ENCODE measurements around the gene EIF4G1. TPM values are rescaled to one million over a fixed set of nuclear protein-coding genes. Genes with fewer than 3 reads are reported as not detected.
A peak's percentile ranks its signal among the peaks of the same experiment; 100 is the strongest.

Gene EIF4G1
- total RNA-seq, 1 donor from 2014 or later, result 371 TPM

DNA sequence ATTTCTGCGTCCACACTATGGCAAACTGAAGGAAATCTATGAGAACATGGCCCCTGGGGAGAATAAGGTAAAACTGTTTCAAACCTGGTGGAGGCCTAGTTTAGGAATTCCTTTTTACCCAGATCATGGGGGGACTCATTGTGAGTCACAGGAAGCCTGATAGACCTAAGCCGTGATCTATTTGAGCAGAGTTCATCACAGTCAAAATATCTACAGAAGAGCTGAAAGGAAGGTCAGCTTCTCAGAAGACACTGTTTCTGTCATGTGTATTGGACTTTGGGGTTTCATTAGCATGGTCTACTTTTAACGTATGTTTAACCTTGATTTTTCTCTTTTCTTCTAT lies 14.1 kb upstream of the EIF4G1 start:
- DNase-seq (ENCODE audit: low read depth), result no peak

DNA sequence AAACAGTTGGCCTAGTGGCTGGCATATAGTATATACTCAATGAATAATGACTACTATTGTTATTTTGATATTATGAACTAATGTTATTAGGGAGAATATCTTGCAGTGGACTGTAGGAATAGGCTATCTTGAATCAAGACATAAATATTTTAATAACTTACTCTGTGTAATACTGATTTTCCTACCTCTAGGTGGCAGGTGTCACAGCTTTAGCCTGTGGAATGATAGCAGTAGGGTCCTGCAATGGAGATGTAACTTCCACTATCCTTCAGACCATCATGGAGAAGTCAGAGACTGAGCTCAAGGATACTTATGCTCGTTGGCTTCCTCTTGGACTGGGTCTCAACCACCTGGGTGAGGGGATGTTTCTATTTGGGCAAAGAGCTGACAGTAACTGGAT lies 8.8 kb upstream of the EIF4G1 start:
- no peak for DNase-seq (ENCODE audit: low read depth)

DNA sequence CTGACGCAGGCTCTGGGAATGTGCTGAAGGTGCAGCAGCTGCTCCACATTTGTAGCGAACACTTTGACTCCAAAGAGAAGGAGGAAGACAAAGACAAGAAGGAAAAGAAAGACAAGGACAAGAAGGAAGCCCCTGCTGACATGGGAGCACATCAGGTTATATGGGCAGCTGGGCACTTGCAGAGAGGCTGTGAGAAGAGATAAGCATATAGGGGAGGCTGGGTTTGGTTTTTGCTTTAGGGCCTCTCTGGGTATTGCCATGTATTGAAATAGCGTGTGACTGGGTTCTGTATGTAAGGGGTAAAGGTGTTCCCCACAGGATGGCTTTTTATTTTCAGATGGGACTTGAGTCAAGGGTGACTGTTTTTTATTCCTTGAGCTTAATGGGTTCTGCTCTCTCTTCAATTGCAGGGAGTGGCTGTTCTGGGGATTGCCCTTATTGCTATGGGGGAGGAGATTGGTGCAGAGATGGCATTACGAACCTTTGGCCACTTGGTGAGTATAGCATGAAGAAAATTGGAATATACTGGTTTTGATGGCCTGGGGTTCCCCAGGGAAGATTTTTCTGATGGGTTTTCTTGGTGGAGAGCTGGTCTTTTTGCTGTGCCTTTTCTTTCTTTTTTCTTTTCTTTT lies 7.9 kb upstream of the EIF4G1 start:
- no peak for DNase-seq (ENCODE audit: low read depth)

DNA sequence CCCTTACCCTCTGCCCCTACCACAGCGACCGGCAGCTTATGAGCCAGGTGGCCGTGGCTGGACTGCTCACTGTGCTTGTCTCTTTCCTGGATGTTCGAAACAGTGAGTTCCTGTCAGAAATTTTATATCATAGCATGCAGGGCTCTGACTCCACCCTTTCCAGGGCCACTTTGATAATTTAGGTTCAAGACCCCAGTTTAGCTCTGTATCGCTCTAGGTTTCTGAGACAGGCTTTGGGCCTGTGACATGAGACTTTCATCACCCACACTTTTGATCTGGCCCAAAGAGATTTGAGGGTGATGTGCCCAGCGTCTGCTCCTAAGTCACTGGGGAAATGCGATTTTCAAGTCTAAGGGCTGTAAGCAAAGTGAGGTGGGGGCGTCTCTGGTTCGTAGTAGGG lies 6.5 kb upstream of the EIF4G1 start:
- DNase-seq (ENCODE audit: low read depth), result no peak

DNA sequence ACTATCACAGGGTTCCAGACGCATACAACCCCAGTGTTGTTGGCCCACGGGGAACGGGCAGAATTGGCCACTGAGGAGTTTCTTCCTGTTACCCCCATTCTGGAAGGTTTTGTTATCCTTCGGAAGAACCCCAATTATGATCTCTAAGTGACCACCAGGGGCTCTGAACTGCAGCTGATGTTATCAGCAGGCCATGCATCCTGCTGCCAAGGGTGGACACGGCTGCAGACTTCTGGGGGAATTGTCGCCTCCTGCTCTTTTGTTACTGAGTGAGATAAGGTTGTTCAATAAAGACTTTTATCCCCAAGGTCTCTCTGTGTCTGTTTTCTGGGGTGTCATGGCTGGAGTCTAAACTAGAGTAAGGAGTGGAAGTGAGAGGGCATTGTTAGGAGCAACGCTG lies 5.7 kb upstream of the EIF4G1 start:
- no peak for DNase-seq (ENCODE audit: low read depth)

DNA sequence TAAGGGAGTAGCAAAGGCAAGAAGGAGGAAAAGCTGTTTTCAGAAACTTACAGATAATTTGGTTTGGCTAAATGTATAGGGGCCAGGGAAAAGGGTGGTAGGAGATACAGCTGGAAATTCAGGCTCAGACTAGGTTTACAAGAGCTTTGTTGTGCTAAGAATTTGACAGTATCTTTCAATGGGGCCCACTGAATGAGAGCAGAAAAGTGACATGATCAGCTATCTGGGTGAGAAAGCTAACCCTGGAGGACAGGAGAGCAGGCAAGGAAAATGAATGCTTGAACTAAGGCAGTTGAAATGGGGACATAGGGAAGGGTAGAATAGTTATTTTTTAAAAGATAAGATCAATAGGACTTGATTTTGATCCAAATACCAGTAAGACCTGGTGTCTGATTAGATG lies 2.8 kb upstream of the EIF4G1 start:
- no peak for DNase-seq (ENCODE audit: low read depth)

DNA sequence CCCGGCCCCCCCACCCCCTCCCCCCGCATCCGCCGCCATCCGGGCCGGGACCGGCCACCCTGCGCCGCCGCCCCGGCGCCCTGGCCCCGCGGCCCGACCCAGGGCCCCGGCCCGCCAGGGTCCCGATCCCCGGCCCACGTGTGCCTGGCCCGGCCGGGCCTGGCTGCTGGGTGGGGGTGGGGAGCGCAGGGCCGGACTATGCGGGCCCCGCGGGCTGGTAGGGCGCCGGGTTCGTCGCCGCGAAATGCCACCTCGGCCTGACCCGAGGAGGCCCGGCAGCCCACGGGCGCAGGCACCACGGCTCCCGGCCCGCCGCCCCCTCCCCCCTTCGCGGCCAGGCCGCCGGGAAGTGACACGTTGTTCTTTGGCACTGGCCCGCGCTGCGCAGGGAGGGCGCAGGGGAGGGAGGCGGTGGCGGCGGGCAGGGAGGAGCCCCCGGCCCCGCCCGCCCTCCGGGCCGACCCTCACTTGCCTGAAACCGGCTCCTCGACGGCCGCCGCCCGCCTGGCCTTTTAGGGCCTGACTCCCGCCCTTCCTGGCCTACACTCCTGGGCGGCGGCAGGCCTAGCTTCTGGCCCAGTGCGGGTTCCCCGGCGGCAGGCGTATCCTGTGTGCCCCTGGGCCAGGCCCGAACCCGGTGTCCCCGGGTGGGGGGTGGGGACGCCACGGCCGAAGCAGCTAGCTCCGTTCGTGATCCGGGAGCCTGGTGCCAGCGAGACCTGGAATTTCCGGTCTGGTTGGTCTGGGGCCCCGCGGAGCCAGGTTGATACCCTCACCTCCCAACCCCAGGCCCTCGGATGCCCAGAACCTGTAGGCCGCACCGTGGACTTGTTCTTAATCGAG lies 515 bp downstream of the EIF4G1 start:
- peak; percentile 84 for DNase-seq (ENCODE audit: low read depth)

DNA sequence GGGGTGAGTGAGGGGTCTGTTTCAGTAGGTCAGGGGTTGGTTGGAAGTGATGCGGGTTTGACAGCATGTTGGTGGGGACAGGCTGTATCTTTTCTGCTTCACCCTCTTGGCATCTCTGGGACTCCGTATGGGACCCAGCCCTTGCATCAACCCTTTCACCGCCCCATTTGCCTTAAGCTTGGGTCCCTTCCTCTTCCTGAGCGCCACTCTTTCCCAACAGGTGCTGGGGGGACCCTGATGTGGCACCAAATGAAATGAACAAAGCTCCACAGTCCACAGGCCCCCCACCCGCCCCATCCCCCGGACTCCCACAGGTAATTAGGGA lies 1.1 kb downstream of the EIF4G1 start:
- no peak for DNase-seq (ENCODE audit: low read depth)

DNA sequence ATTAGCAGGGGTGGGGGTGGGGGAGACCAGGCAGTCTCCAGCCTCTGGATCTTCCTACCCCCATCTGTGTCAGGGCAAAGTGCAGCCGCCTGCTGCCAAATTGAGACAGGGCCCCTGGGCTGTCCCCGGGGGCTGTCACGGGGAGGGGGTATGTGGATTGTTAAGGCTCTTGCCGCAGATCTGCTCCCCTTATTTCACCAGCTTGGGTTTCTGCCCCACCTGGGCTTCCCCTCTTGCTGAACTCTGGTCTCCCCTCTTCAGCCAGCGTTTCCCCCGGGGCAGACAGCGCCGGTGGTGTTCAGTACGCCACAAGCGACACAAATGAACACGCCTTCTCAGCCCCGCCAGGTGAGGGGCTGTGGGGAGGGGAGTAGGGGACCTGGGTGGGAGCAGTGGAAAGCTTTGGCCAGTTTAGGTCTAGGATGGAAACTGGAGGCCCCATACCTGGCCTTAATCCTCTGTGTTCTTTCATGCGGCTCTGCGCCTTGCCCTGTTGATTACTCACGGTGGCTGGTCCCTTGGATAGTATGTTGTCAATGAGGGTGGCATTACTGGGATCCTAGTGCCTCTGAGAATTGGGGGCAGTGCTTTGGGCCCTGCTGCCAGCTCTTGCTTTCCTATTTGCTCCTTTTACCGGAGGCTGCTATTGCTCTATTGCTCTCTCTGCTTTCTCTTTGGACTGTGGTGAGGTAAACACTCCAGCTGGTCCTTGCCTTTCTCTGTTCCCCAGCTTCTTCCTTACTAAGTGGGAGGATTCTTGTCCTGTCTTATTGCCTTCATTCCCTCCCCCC lies 1.7 kb downstream of the EIF4G1 start:
- DNase-seq (ENCODE audit: low read depth), result no peak

DNA sequence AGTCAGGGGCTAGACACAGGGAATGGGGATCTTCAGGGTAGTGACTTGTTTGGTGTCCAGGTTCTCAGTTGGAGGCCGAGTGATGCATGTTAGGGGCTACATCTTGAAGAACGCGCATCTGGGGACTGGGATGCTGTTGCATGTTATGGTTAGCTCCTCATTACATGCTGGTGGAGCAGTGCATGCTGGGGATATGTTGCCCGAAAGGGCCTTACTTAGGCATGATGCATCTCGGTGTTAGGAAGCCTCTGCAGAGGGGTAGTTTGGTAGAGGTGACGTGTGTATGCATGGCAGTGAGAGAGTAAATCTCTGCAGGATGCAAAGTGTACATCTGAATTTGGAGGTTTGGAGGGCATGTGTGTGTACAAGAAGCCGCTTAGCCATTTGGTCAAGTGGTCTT lies 2.4 kb downstream of the EIF4G1 start:
- DNase-seq (ENCODE audit: low read depth), result no peak

DNA sequence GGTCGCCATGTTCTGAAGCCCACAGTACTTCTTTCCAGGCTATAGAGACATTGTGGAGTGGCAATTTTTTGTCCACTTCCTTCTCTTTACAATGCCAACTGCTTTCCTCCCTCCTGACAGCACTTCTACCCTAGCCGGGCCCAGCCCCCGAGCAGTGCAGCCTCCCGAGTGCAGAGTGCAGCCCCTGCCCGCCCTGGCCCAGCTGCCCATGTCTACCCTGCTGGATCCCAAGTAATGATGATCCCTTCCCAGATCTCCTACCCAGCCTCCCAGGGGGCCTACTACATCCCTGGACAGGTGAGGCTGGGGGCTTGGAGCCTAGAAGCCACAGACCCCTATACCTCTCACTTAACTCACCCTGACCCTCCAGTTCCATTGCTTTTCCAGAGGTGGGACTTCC lies 2.8 kb downstream of the EIF4G1 start:
- no peak for DNase-seq (ENCODE audit: low read depth)

DNA sequence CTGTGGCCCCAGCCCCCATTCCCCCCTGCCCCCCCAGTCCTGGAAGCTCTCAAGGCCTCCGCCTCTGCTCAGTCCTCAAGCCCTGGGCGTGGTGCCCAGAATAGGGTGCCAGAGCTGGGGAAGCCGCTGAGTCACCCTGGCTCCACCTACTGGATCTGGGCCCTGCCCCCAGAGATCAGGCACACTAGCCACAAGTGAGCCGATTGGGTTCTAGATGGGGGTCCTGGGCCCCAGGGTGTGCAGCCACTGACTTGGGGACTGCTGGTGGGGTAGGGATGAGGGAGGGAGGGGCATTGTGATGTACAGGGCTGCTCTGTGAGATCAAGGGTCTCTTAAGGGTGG lies 5.7 kb downstream of the EIF4G1 start:
- peak; percentile 98 for DNase-seq (ENCODE audit: low read depth)

DNA sequence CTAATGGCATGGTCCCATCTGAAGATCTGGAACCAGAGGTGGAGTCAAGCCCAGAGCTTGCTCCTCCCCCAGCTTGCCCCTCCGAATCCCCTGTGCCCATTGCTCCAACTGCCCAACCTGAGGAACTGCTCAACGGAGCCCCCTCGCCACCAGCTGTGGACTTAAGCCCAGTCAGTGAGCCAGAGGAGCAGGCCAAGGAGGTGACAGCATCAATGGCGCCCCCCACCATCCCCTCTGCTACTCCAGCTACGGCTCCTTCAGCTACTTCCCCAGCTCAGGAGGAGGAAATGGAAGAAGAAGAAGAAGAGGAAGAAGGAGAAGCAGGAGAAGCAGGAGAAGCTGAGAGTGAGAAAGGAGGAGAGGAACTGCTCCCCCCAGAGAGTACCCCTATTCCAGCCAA lies 7.3 kb downstream of the EIF4G1 start:
- no peak for DNase-seq (ENCODE audit: low read depth)

DNA sequence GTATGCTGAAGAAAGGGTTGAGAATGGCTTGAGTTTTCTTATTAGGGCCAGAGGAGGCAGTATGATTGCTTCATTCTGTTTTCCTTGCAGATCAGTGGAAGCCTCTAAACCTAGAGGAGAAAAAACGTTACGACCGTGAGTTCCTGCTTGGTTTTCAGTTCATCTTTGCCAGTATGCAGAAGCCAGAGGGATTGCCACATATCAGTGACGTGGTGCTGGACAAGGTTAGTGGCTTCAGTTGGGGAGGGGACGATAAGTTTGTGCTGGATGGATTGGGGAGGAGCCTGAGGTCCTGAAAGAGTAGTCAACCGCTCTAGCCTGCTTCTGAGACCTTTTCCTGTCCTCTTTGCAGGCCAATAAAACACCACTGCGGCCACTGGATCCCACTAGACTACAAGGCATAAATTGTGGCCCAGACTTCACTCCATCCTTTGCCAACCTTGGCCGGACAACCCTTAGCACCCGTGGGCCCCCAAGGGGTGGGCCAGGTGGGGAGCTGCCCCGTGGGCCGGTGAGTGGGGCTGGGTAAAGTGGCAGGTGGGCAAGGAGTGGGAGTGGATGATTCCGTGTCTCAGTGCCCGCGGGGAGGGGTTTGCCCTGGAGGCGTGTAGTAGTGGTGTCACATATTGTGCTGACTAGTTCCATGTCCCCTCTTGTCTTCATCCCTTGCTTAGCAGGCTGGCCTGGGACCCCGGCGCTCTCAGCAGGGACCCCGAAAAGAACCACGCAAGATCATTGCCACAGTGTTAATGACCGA lies 8.5 kb downstream of the EIF4G1 start:
- DNase-seq (ENCODE audit: low read depth), result no peak

DNA sequence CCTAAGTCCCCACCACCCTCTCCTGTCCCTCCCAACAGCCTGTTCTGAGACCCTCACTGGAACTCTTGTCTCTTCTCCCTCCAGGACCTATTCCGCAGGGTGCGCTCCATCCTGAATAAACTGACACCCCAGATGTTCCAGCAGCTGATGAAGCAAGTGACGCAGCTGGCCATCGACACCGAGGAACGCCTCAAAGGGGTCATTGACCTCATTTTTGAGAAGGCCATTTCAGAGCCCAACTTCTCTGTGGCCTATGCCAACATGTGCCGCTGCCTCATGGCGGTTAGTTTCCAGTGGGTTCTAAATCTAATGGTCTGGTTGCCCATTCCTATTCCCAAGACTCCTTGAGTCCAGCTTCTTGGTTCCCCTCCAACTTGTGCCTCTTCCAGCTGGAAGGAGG lies 9.3 kb downstream of the EIF4G1 start:
- DNase-seq (ENCODE audit: low read depth), result no peak

DNA sequence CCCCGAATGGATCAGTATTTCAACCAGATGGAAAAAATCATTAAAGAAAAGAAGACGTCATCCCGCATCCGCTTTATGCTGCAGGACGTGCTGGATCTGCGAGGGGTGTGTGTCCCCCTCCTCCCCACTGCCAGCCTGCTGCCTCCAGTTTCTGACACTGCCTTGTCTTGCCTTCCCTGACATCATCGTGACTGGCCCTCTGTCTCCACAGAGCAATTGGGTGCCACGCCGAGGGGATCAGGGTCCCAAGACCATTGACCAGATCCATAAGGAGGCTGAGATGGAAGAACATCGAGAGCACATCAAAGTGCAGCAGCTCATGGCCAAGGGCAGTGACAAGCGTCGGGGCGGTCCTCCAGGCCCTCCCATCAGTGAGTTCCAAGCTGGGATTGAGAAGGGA lies 10.9 kb downstream of the EIF4G1 start:
- DNase-seq (ENCODE audit: low read depth), result no peak

DNA sequence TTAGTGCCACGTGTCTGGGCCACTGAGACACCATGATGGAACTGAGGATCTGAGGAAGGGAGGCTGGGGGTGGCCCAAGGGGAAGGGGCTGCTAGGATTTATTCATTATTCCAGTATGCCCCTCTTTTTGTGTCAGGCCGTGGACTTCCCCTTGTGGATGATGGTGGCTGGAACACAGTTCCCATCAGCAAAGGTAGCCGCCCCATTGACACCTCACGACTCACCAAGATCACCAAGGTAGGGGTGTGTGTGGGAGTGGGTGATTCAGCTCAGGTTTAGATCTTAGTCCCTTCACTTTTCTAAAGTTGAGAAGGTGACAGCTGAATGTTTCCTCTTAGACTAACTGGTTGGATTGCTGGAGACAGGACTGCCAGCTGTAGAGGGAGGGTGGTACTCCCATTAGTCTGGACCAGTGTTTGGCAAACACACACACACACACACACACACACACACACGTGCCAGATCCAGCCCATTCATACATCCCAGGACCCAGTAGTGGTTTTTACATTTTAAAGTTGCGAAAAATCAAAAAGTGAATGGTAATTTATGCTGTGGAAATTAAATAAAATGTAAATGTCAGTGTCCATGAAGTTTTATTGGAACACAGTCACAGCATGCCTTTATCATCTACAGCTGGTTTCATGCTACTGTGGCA lies 11.4 kb downstream of the EIF4G1 start:
- no peak for DNase-seq (ENCODE audit: low read depth)

DNA sequence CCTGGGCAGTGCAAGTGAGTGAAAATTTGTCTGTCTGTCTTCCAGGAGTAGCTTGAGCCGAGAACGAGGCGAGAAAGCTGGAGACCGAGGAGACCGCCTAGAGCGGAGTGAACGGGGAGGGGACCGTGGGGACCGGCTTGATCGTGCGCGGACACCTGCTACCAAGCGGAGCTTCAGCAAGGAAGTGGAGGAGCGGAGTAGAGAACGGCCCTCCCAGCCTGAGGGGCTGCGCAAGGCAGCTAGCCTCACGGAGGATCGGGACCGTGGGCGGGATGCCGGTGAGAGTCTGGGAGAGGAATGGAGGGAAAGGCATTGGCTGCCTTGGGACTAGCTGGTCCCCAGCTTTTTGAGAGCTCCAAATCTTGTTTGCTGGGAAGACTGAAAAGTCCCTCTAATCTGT lies 12.8 kb downstream of the EIF4G1 start:
- DNase-seq (ENCODE audit: low read depth), result no peak

DNA sequence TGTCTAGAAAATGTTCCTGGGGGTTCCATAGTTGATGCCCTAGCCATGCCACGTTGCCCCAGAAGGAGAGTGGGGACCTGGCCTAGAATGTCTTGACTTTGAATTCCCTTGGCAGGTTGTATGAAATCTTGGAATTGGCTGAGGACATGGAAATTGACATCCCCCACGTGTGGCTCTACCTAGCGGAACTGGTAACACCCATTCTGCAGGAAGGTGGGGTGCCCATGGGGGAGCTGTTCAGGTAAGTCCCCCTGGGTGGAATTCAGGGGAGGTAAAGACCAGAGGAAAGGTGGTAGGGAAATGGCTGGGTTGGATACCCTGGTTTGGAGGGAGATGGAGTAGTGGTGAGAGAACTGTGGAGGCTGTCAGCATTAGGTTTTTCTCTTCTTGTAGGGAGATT lies 14.1 kb downstream of the EIF4G1 start:
- no peak for DNase-seq (ENCODE audit: low read depth)

DNA sequence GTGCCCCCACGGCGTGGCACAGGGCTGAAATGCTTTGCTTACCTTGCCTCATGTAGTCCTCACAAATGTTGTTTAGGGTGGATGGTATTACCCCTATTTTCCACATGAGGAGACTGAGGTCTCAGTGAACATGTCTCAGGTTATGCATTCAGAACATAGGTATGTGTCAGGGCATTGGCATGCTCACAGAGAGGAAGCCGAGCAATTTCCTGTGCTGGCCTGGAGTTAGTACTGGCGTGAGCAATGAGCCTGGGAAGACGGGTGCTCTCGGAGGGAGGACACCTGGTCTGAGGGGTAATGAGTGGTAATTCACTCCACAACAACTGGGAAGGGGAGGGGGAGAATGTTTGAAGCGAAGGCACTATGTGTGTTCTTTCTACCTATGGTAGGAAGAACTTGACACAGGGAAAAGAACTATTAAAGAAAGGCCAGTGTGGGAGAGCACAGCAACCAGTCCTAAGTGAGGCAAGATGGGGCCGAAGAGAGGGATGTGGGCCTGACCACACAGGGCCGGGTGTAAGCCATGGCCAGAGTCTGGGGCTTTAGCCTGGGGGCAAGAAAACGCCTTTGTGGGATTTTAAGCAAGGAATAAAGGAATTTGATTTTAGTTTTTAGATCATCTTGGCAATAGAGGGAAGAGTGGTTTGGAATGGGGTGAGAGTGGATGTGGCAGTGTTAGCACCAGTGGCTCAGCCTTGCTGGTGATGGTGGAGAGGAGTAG lies 18.1 kb downstream of the EIF4G1 start:
- peak; percentile 37 for DNase-seq (ENCODE audit: low read depth)

DNA sequence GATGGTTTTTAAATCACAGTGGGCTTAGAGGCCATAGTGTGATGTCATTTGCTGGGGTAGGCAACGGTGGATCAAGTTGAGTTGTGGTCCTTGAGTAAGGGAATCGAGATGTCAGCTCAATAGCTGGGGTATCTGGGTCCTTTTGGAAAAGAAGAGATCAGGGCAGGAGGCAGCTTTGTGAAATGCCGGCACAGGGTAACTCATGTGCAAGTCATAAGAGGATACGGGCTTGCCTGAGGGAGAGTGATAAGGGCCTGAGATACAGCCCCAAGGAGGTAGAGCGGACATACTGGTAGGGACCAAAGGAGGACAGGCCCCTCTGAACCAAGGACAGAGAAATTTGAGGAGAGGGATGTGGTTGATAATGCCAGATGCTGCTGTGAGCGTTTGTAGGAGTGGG lies 18.8 kb downstream of the EIF4G1 start:
- no peak for DNase-seq (ENCODE audit: low read depth)
